Measurements from ENCODE around the gene TSPAN14.

- no peak for TF ChIP-seq POLR2AphosphoS5 (IDR thresholded peaks at IDR 0.05; ENCODE audit: low read depth, low read length)
- TF ChIP-seq POLR2A (IDR thresholded peaks at IDR 0.05; ENCODE audit: low read depth, low read length) = no peak
- no peak for TF ChIP-seq SPI1 (IDR thresholded peaks at IDR 0.05; ENCODE audit: low read depth, low read length)
Observed at GRCh38 chr10:80552151-80552646, 98.1 kb downstream of the TSPAN14 start.
